ENCODE results near the gene SLC25A4. TPM values are rescaled to one million over a fixed set of nuclear protein-coding genes. Genes with fewer than 3 reads are reported as not detected.

SLC25A4 gene
- total and polyA plus RNA-seq, 5 donors from 2014 or later = 2.5 to 8.8 (median 6.6) TPM

DNA sequence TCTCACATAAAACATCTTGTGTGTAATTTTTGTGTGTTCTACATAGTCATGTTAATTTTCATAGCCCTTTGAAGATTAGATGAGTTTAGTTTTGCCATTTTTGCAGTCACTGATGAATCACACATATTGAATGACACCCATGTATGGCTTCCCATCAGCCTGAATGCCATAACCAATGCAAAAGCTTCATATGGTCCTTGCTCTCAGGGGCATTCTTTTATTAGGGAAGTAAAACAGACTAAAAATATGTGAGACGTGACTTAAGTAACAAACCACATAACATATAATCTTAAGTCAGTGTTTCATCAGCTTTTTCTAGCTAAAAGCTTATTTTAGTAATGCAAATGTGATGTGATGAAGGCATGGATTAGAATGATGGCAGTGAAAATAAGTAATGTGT, 8.2 kb downstream of the SLC25A4 start:
- Histone ChIP-seq H3K9me3 (ENCODE audit: control insufficient read depth in 2 of 2, low read length in 2 of 2) (no peaks in the 10 kb centered on the region), H3K4me1 (ENCODE audit: control insufficient read depth, insufficient read depth, low read length, poor library complexity, severe bottlenecking) (no peaks in the 10 kb centered on the region), H3K27ac (ENCODE audit: insufficient read depth, low read length, poor library complexity, severe bottlenecking) (no peak overlapping the region), H3K27me3 (ENCODE audit: control insufficient read depth, insufficient read depth, low read length) (no peaks in the 10 kb centered on the region), H3K36me3 (ENCODE audit: control insufficient read depth, insufficient read depth, low read length) (peaks cover 17% of the 10 kb centered on the region), H3K4me3 (ENCODE audit: low read depth, low read length) (no peak overlapping the region)
- H3K9me3 Mint-ChIP-seq = no peaks in the 10 kb centered on the region
- H3K36me3 Mint-ChIP-seq = peaks cover 24% of the 10 kb centered on the region
- H3K27ac Mint-ChIP-seq = no peak overlapping the region
- H3K4me1 Mint-ChIP-seq = peaks cover 0 to 7% (median 5%) of the 10 kb centered on the region in 4 donors
- no peak overlapping the region for H3K4me3 Mint-ChIP-seq
- ATAC-seq (ENCODE audit: low read depth in 2 of 2) = no peak
- H3K27me3 Mint-ChIP-seq = no peaks in the 10 kb centered on the region
- no peak for DNase-seq

DNA sequence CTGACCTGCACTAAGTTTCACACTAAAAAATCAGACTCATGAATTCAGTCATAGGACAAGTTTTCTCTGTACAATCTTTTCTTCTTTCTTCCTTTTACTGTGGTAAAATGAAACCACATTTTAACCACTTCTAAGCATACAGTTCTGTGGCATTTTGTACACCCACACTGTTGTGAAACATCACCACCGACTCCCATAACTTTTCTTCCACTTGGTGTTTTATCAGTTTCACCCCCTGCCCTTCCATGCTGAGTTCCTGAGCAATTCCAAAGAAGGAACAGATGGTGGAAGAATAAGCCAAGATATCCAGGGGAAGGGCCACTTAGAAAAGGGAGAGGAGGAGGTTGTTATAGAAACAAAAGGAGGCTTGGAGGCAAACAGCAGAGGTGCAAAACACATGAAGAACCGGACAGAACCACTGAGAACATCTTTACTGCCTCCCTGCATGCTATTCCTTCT, 22.6 kb downstream of the SLC25A4 start:
- H3K4me1 Mint-ChIP-seq = peaks cover 12 to 34% (median 22%) of the 10 kb centered on the region in 4 donors
- Histone ChIP-seq H3K4me1 (ENCODE audit: control insufficient read depth, insufficient read depth, low read length, poor library complexity, severe bottlenecking) (peaks cover 13% of the 10 kb centered on the region), H3K9me3 (ENCODE audit: control insufficient read depth in 2 of 2, low read length in 2 of 2) (no peaks in the 10 kb centered on the region), H3K27ac (ENCODE audit: insufficient read depth, low read length, poor library complexity, severe bottlenecking) (no peak overlapping the region), H3K27me3 (ENCODE audit: control insufficient read depth, insufficient read depth, low read length) (no peaks in the 10 kb centered on the region), H3K36me3 (ENCODE audit: control insufficient read depth, insufficient read depth, low read length) (peaks cover 48% of the 10 kb centered on the region), H3K4me3 (ENCODE audit: low read depth, low read length) (peak overlapping the region; percentile 29)
- peaks cover 44% of the 10 kb centered on the region for H3K36me3 Mint-ChIP-seq
- H3K27ac Mint-ChIP-seq = peak overlapping the region in 2 of 3 donors; percentile 45 to 76
- H3K9me3 Mint-ChIP-seq = no peaks in the 10 kb centered on the region
- H3K4me3 Mint-ChIP-seq = peak overlapping the region; percentile 44 to 69 (median 52)
- DNase-seq (peak in 2 of 3 donors; percentile 63 to 81), ATAC-seq (ENCODE audit: low read depth in 2 of 2) (peak; percentile 77 to 78)
- no peaks in the 10 kb centered on the region for H3K27me3 Mint-ChIP-seq

- H3K9me3 ChIP-seq (ENCODE audit: control insufficient read depth in 2 of 2, low read length in 2 of 2) = no peaks in the 10 kb centered on the region
- Mint-ChIP-seq H3K4me3 (no peak overlapping the region), H3K36me3 (peaks cover 44% of the 10 kb centered on the region), H3K27ac (no peak overlapping the region), H3K27me3 (no peaks in the 10 kb centered on the region), H3K9me3 (no peaks in the 10 kb centered on the region), H3K4me1 (peaks cover 12 to 34% (median 24%) of the 10 kb centered on the region in 4 donors)
- DNase-seq (no peak), ATAC-seq (ENCODE audit: low read depth in 2 of 2) (no peak)
- H3K4me1 ChIP-seq (ENCODE audit: control insufficient read depth, insufficient read depth, low read length, poor library complexity, severe bottlenecking) = peaks cover 13% of the 10 kb centered on the region
- no peak overlapping the region for H3K27ac ChIP-seq (ENCODE audit: insufficient read depth, low read length, poor library complexity, severe bottlenecking)
- H3K4me3 ChIP-seq (ENCODE audit: low read depth, low read length) = no peak overlapping the region
- peaks cover 37% of the 10 kb centered on the region for H3K36me3 ChIP-seq (ENCODE audit: control insufficient read depth, insufficient read depth, low read length)
- H3K27me3 ChIP-seq (ENCODE audit: control insufficient read depth, insufficient read depth, low read length) = no peaks in the 10 kb centered on the region
Observed at GRCh38 chr4:185167234-185167633, 24.2 kb downstream of the SLC25A4 start.

- H3K4me1 ChIP-seq (ENCODE audit: control insufficient read depth, insufficient read depth, low read length, poor library complexity, severe bottlenecking) = no peaks in the 10 kb centered on the region
- H3K27ac Mint-ChIP-seq = no peak overlapping the region
- H3K4me3 Mint-ChIP-seq = no peak overlapping the region
- no peaks in the 10 kb centered on the region for H3K9me3 ChIP-seq (ENCODE audit: control insufficient read depth in 2 of 2, low read length in 2 of 2)
- peaks cover 50% of the 10 kb centered on the region for H3K36me3 ChIP-seq (ENCODE audit: control insufficient read depth, insufficient read depth, low read length)
- H3K27me3 Mint-ChIP-seq = no peaks in the 10 kb centered on the region
- no peak overlapping the region for H3K27ac ChIP-seq (ENCODE audit: insufficient read depth, low read length, poor library complexity, severe bottlenecking)
- H3K9me3 Mint-ChIP-seq = no peaks in the 10 kb centered on the region
- no peak overlapping the region for H3K4me3 ChIP-seq (ENCODE audit: low read depth, low read length)
- ATAC-seq (ENCODE audit: low read depth in 2 of 2) = no peak
- no peaks in the 10 kb centered on the region for H3K27me3 ChIP-seq (ENCODE audit: control insufficient read depth, insufficient read depth, low read length)
- no peak for DNase-seq
- peaks cover 54% of the 10 kb centered on the region for H3K36me3 Mint-ChIP-seq
- H3K4me1 Mint-ChIP-seq = peaks cover 0 to 12% (median 10%) of the 10 kb centered on the region in 4 donors
Observed at GRCh38 chr4:185171373-185172071, 28.5 kb downstream of the SLC25A4 start.

DNA sequence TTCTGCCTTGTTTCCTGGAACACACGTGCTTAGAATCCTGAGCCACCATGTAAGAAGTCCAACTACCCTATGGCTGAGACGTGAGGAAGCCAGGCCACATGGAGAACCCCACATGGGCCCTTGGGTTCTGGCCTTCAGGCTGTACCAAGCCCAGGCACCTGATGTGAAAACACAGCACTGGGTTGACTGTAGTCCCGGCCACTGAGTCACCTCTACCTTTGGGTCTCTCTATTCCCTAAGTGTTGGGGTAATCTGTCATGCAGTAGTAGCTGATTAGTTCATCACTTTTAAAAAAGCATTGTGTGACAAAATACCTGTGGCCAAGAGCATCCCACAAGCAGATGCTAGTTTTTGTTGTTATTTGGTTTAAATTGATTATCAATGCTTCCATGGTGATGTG, 36.4 kb downstream of the SLC25A4 start:
- DNase-seq (no peak), ATAC-seq (ENCODE audit: low read depth in 2 of 2) (no peak)
- Mint-ChIP-seq H3K36me3 (peaks cover 20% of the 10 kb centered on the region), H3K27ac (no peak overlapping the region), H3K27me3 (no peaks in the 10 kb centered on the region), H3K4me3 (no peak overlapping the region), H3K9me3 (no peaks in the 10 kb centered on the region), H3K4me1 (peaks cover 7 to 23% (median 15%) of the 10 kb centered on the region in 4 donors)
- Histone ChIP-seq H3K27ac (ENCODE audit: insufficient read depth, low read length, poor library complexity, severe bottlenecking) (no peak overlapping the region), H3K36me3 (ENCODE audit: control insufficient read depth, insufficient read depth, low read length) (peaks cover 14% of the 10 kb centered on the region), H3K4me1 (ENCODE audit: control insufficient read depth, insufficient read depth, low read length, poor library complexity, severe bottlenecking) (peaks cover 3% of the 10 kb centered on the region), H3K9me3 (ENCODE audit: control insufficient read depth in 2 of 2, low read length in 2 of 2) (no peaks in the 10 kb centered on the region), H3K27me3 (ENCODE audit: control insufficient read depth, insufficient read depth, low read length) (no peaks in the 10 kb centered on the region), H3K4me3 (ENCODE audit: low read depth, low read length) (no peak overlapping the region)

GRCh38 chr4:185182239-185182638, 39.2 kb downstream of the SLC25A4 start:
- Mint-ChIP-seq H3K36me3 (peaks cover 15% of the 10 kb centered on the region), H3K4me1 (peaks cover 11 to 45% (median 29%) of the 10 kb centered on the region in 4 donors), H3K27ac (no peak overlapping the region), H3K27me3 (no peaks in the 10 kb centered on the region), H3K9me3 (no peaks in the 10 kb centered on the region), H3K4me3 (no peak overlapping the region)
- no peak overlapping the region for H3K27ac ChIP-seq (ENCODE audit: insufficient read depth, low read length, poor library complexity, severe bottlenecking)
- no peak overlapping the region for H3K4me3 ChIP-seq (ENCODE audit: low read depth, low read length)
- no peaks in the 10 kb centered on the region for H3K9me3 ChIP-seq (ENCODE audit: control insufficient read depth in 2 of 2, low read length in 2 of 2)
- H3K4me1 ChIP-seq (ENCODE audit: control insufficient read depth, insufficient read depth, low read length, poor library complexity, severe bottlenecking) = peaks cover 3% of the 10 kb centered on the region
- peaks cover 2% of the 10 kb centered on the region for H3K36me3 ChIP-seq (ENCODE audit: control insufficient read depth, insufficient read depth, low read length)
- no peak for ATAC-seq (ENCODE audit: low read depth in 2 of 2)
- no peaks in the 10 kb centered on the region for H3K27me3 ChIP-seq (ENCODE audit: control insufficient read depth, insufficient read depth, low read length)
- no peak for DNase-seq

- Mint-ChIP-seq H3K27ac (no peak overlapping the region), H3K9me3 (no peaks in the 10 kb centered on the region)
- no peaks in the 10 kb centered on the region for H3K27me3 ChIP-seq (ENCODE audit: control insufficient read depth, insufficient read depth, low read length)
Observed at GRCh38 chr4:185183622-185184281, 40.7 kb downstream of the SLC25A4 start.

More at GRCh38 chr4:185183622-185184281, 40.7 kb downstream of the SLC25A4 start:
- H3K4me1 Mint-ChIP-seq = peaks cover 11 to 50% (median 33%) of the 10 kb centered on the region in 4 donors
- H3K27me3 Mint-ChIP-seq = no peaks in the 10 kb centered on the region
- no peak overlapping the region for H3K27ac ChIP-seq (ENCODE audit: insufficient read depth, low read length, poor library complexity, severe bottlenecking)
- ATAC-seq (ENCODE audit: low read depth in 2 of 2) = peak; percentile 66 to 71
- H3K4me3 Mint-ChIP-seq = no peak overlapping the region
- H3K36me3 Mint-ChIP-seq = peaks cover 18% of the 10 kb centered on the region
- H3K36me3 ChIP-seq (ENCODE audit: control insufficient read depth, insufficient read depth, low read length) = peaks cover 10% of the 10 kb centered on the region
- peak; percentile 66 to 87 (median 74) for DNase-seq
- H3K4me3 ChIP-seq (ENCODE audit: low read depth, low read length) = no peak overlapping the region
- H3K9me3 ChIP-seq (ENCODE audit: control insufficient read depth in 2 of 2, low read length in 2 of 2) = no peaks in the 10 kb centered on the region
- peaks cover 3% of the 10 kb centered on the region for H3K4me1 ChIP-seq (ENCODE audit: control insufficient read depth, insufficient read depth, low read length, poor library complexity, severe bottlenecking)
